Adipocyte (in vitro differentiated cells): ENCODE data around the gene ATF2.
A peak's percentile ranks its signal among the peaks of the same experiment; 100 is the strongest.

ENCODE experiments used
- DNase-seq: peaks from one replicate; pipeline ENCODE4 v3.0.0-alpha.2; 2015; ENCODE audit warnings: low read depth
- H3K27me3 ChIP-seq: replicated peaks from 2 replicates; pipeline ENCODE4 v1.7.0; 2013; ENCODE audit warnings: mild to moderate bottlenecking, low read length, moderate library complexity; ENCODE audit not compliant: control insufficient read depth, insufficient read depth
- H3K36me3 ChIP-seq: 2 replicates; pipeline ENCODE4 v1.7.0; 2013; ENCODE audit warnings: low read length, mild to moderate bottlenecking, moderate library complexity; ENCODE audit not compliant: control insufficient read depth, insufficient read depth, severe bottlenecking
- H3K4me1 ChIP-seq: 2 replicates; pipeline ENCODE4 v1.7.0; 2013; ENCODE audit warnings: mild to moderate bottlenecking, low read length, moderate library complexity; ENCODE audit not compliant: control insufficient read depth, insufficient read depth
- H3K4me3 ChIP-seq: 2 replicates; pipeline ENCODE4 v1.7.0; 2013; ENCODE audit warnings: mild to moderate bottlenecking, low read length, moderate library complexity
- H3K9ac ChIP-seq: 2 replicates; pipeline ENCODE4 v1.7.0; 2013; ENCODE audit warnings: mild to moderate bottlenecking, low read length, moderate library complexity
- H3K9me3 ChIP-seq: 2 replicates; pipeline ENCODE4 v1.7.0; 2013; ENCODE audit warnings: mild to moderate bottlenecking, low read length, moderate library complexity; ENCODE audit not compliant: control insufficient read depth

Gene ATF2

GRCh38 chr2:175158894-175159293 is 9.1 kb downstream of the ATF2 start:
- DNase-seq = no peak
- H3K4me1 ChIP-seq = no peaks in the 10 kb centered on the region
- H3K9me3 ChIP-seq = no peaks in the 10 kb centered on the region
- H3K36me3 ChIP-seq = no peaks in the 10 kb centered on the region
- H3K9ac ChIP-seq = no peak overlapping the region
- H3K4me3 ChIP-seq = no peak overlapping the region
- H3K27me3 ChIP-seq = no peaks in the 10 kb centered on the region

GRCh38 chr2:175156534-175156933 is 11.5 kb downstream of the ATF2 start:
- no peaks in the 10 kb centered on the region for H3K9me3 ChIP-seq
- no peak overlapping the region for H3K9ac ChIP-seq
- H3K36me3 ChIP-seq = no peaks in the 10 kb centered on the region
- DNase-seq = no peak
- H3K27me3 ChIP-seq = no peaks in the 10 kb centered on the region
- H3K4me3 ChIP-seq = no peak overlapping the region
- H3K4me1 ChIP-seq = no peaks in the 10 kb centered on the region

GRCh38 chr2:175154661-175155082 is 13.3 kb downstream of the ATF2 start:
- Histone ChIP-seq H3K36me3 (peaks cover 8% of the 10 kb centered on the region), H3K4me1 (no peaks in the 10 kb centered on the region), H3K9me3 (no peaks in the 10 kb centered on the region), H3K27me3 (no peaks in the 10 kb centered on the region), H3K4me3 (no peak overlapping the region), H3K9ac (no peak overlapping the region)
- peak; percentile 44 for DNase-seq

GRCh38 chr2:175152242-175152641 is 15.8 kb downstream of the ATF2 start:
- Histone ChIP-seq H3K4me1 (peaks cover 6% of the 10 kb centered on the region), H3K4me3 (no peak overlapping the region), H3K36me3 (peaks cover 17% of the 10 kb centered on the region), H3K9ac (no peak overlapping the region), H3K9me3 (no peaks in the 10 kb centered on the region), H3K27me3 (no peaks in the 10 kb centered on the region)
- DNase-seq = no peak

GRCh38 chr2:175151791-175152190 is 16.2 kb downstream of the ATF2 start:
- H3K4me1 ChIP-seq = peaks cover 11% of the 10 kb centered on the region
- no peak overlapping the region for H3K4me3 ChIP-seq
- H3K36me3 ChIP-seq = peaks cover 17% of the 10 kb centered on the region
- no peak overlapping the region for H3K9ac ChIP-seq
- DNase-seq = no peak
- no peaks in the 10 kb centered on the region for H3K27me3 ChIP-seq
- no peaks in the 10 kb centered on the region for H3K9me3 ChIP-seq

GRCh38 chr2:175147186-175147585 is 20.8 kb downstream of the ATF2 start:
- Histone ChIP-seq H3K27me3 (no peaks in the 10 kb centered on the region), H3K9ac (no peak overlapping the region), H3K4me1 (peaks cover 11% of the 10 kb centered on the region), H3K4me3 (no peak overlapping the region), H3K9me3 (no peaks in the 10 kb centered on the region), H3K36me3 (peaks cover 27% of the 10 kb centered on the region)
- peak; percentile 42 for DNase-seq

- DNase-seq = no peak
- Histone ChIP-seq H3K9me3 (no peaks in the 10 kb centered on the region), H3K4me1 (peaks cover 21% of the 10 kb centered on the region), H3K4me3 (no peak overlapping the region), H3K27me3 (no peaks in the 10 kb centered on the region), H3K36me3 (peaks cover 20% of the 10 kb centered on the region), H3K9ac (no peak overlapping the region)
Measured at GRCh38 chr2:175143678-175144077, 24.3 kb downstream of the ATF2 start.

GRCh38 chr2:175143191-175143590 is 24.8 kb downstream of the ATF2 start:
- DNase-seq = no peak
- Histone ChIP-seq H3K9me3 (no peaks in the 10 kb centered on the region), H3K27me3 (no peaks in the 10 kb centered on the region), H3K4me3 (no peak overlapping the region), H3K4me1 (peaks cover 24% of the 10 kb centered on the region), H3K9ac (no peak overlapping the region), H3K36me3 (peaks cover 20% of the 10 kb centered on the region)

GRCh38 chr2:175140332-175140731 is 27.7 kb downstream of the ATF2 start:
- Histone ChIP-seq H3K9me3 (no peaks in the 10 kb centered on the region), H3K36me3 (peaks cover 30% of the 10 kb centered on the region), H3K9ac (no peak overlapping the region), H3K4me3 (no peak overlapping the region), H3K4me1 (peaks cover 26% of the 10 kb centered on the region), H3K27me3 (no peaks in the 10 kb centered on the region)
- DNase-seq = no peak

GRCh38 chr2:175137793-175138192 is 30.2 kb downstream of the ATF2 start:
- DNase-seq = no peak

GRCh38 chr2:175136334-175137215 is 31.4 kb downstream of the ATF2 start:
- H3K27me3 ChIP-seq = no peaks in the 10 kb centered on the region

More at GRCh38 chr2:175137793-175138192, 30.2 kb downstream of the ATF2 start:
- Histone ChIP-seq H3K9ac (no peak overlapping the region), H3K4me3 (no peak overlapping the region), H3K9me3 (no peaks in the 10 kb centered on the region), H3K36me3 (peaks cover 40% of the 10 kb centered on the region), H3K4me1 (peaks cover 26% of the 10 kb centered on the region), H3K27me3 (no peaks in the 10 kb centered on the region)

More at GRCh38 chr2:175136334-175137215, 31.4 kb downstream of the ATF2 start:
- H3K4me1 ChIP-seq = peaks cover 26% of the 10 kb centered on the region
- DNase-seq = no peak
- H3K4me3 ChIP-seq = no peak overlapping the region
- no peak overlapping the region for H3K9ac ChIP-seq
- H3K9me3 ChIP-seq = no peaks in the 10 kb centered on the region
- peaks cover 49% of the 10 kb centered on the region for H3K36me3 ChIP-seq
